Smooth muscle cell (in vitro differentiated cells): ENCODE data around the gene COL13A1. TPM values are rescaled to one million over a fixed set of nuclear protein-coding genes. Genes with fewer than 3 reads are reported as not detected.

ENCODE experiments used
- DNase-seq: peaks from one replicate; lab custom pipeline; 2025; ENCODE audit not compliant: unreplicated experiment; lab: John Stamatoyannopoulos, UW
- H2AFZ ChIP-seq: fragments of 200-600 bp; sonication (generic); 2 replicates; pipeline ENCODE4 v1.6.0; 2016; ENCODE audit warnings: antibody characterized with exemption, low read depth, mild to moderate bottlenecking
- H3F3A ChIP-seq: fragments of 200-600 bp; sonication (generic); 2 replicates; pipeline ENCODE4 v1.6.0; 2017; ENCODE audit warnings: antibody characterized with exemption, low read depth
- H3K27ac ChIP-seq: fragments of 200-600 bp; sonication (generic); 2 replicates; pipeline ENCODE4 v1.5.1; 2016; ENCODE audit warnings: low read depth, mild to moderate bottlenecking
- H3K27me3 ChIP-seq: fragments of 200-600 bp; sonication (generic); 2 replicates; pipeline ENCODE4 v1.6.1; 2016; ENCODE audit warnings: low read depth, mild to moderate bottlenecking
- H3K36me3 ChIP-seq: fragments of 200-600 bp; sonication (generic); 2 replicates; pipeline ENCODE4 v1.5.1; 2016; ENCODE audit warnings: low read depth
- H3K4me1 ChIP-seq: fragments of 200-600 bp; sonication (generic); 2 replicates; pipeline ENCODE4 v1.5.1; 2016; ENCODE audit warnings: low read depth
- H3K4me2 ChIP-seq: fragments of 200-600 bp; sonication (generic); 2 replicates; pipeline ENCODE4 v1.6.0; 2016; ENCODE audit warnings: mild to moderate bottlenecking
- H3K4me3 ChIP-seq: fragments of 200-600 bp; sonication (generic); 2 replicates; pipeline ENCODE4 v1.5.1; 2016; ENCODE audit warnings: mild to moderate bottlenecking
- H3K79me2 ChIP-seq: fragments of 200-600 bp; sonication (generic); 2 replicates; pipeline ENCODE4 v1.6.0; 2016; ENCODE audit warnings: low read depth, mild to moderate bottlenecking
- H3K9ac ChIP-seq: fragments of 200-600 bp; sonication (generic); 2 replicates; pipeline ENCODE4 v1.6.0; 2016; ENCODE audit warnings: low read depth
- H3K9me3 ChIP-seq: fragments of 200-600 bp; sonication (generic); replicated peaks from 2 replicates; pipeline ENCODE4 v1.5.1; 2016; ENCODE audit warnings: low read depth
- H4K20me1 ChIP-seq: fragments of 200-600 bp; sonication (generic); 2 replicates; pipeline ENCODE4 v1.6.0; 2016; ENCODE audit warnings: low read depth
- WGBS: methylation state at CpG from one replicate; pipeline ENCODE4 v1.1.7; 2016; ENCODE audit warnings: low lambda C conversion rate; 5-methylcytosine and 5-hydroxymethylcytosine counted together
- polyA plus RNA-seq: library from polyadenylated mRNA; unstranded; fragments of >200 nt; fragmentation: Nextera tagmentation; extraction: Ambion mirVana; gene quantifications from 2 replicates; pipeline ENCODE4 v1.2.1, GENCODE V29; 2016
- total RNA-seq: library from RNA; depleted of rRNA; stranded (reverse); fragments of >200 nt; gene quantifications from 2 replicates; pipeline ENCODE4 v1.2.3, GENCODE V29; 2014
- TF ChIP-seq, protein P1 (sequence below): fragments of 200-600 bp; sonication (generic); IDR thresholded peaks from 2 replicates; pipeline ENCODE4 v1.5.1; 2017; ENCODE audit warnings: borderline replicate concordance, mild to moderate bottlenecking, antibody characterized with exemption; ENCODE audit not compliant: insufficient read depth, poor library complexity, severe bottlenecking

Gene COL13A1
- total and polyA plus RNA-seq, 2 experiments from 2014 or later, result 6.1 to 15.0 TPM

DNA sequence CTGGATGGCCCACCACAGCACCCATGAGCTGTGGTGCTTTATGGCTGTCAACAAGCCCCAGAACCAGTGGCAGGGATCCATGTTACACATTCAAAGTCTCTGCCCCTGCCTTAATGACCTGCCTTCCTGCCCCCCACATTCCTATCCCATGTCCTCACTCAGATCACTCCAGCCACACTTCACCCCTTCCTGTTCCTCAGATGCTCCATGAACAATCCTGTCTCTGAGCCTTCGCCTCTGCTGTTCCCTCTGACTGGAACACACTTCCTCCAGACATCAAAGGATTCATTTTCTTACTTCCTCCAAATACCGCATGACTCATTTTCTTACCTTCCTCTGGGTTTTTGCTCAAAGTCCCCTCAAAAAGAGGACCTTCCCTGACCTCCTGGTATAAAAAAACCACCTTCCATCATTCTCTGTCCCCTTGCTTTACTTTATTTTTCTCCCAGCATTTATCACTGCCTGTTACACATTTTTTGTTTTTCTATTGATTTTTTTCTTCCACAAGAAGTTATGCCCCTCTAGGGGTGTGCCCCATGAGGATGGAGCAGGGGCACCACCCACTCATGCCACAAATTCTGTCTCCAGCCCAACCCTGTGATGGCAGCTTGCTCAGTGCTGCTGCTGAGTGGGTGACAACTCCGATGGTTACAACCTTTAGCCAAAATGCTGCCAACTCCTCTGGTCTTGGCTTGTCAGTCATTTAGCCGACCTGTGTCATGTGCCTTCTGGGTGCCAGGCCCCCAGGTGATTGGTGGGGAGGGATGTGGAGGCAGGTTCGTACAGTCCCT is 18.2 kb downstream of the COL13A1 start:
- H3K27ac ChIP-seq, result no peak overlapping the region
- no peak overlapping the region for H2AFZ ChIP-seq
- no peak overlapping the region for H3K9ac ChIP-seq

GRCh38 chr10:69820817-69821216 is 19.1 kb downstream of the COL13A1 start:
- no peak overlapping the region for H2AFZ ChIP-seq
- H3K27me3 ChIP-seq, result no peaks in the 10 kb centered on the region
- no peaks in the 10 kb centered on the region for H3F3A ChIP-seq
- no peak overlapping the region for H3K4me2 ChIP-seq
- H3K27ac ChIP-seq, result no peak overlapping the region
- 92% methylated on average over 4 of the region's 4 CpGs for WGBS
- DNase-seq, result no peak
- H3K9me3 ChIP-seq, result no peaks in the 10 kb centered on the region
- H3K4me3 ChIP-seq, result no peak overlapping the region
- no peaks in the 10 kb centered on the region for H3K79me2 ChIP-seq
- H3K9ac ChIP-seq, result no peak overlapping the region
- H3K36me3 ChIP-seq, result no peaks in the 10 kb centered on the region
- no peaks in the 10 kb centered on the region for H3K4me1 ChIP-seq
- TF ChIP-seq, protein P1, sequence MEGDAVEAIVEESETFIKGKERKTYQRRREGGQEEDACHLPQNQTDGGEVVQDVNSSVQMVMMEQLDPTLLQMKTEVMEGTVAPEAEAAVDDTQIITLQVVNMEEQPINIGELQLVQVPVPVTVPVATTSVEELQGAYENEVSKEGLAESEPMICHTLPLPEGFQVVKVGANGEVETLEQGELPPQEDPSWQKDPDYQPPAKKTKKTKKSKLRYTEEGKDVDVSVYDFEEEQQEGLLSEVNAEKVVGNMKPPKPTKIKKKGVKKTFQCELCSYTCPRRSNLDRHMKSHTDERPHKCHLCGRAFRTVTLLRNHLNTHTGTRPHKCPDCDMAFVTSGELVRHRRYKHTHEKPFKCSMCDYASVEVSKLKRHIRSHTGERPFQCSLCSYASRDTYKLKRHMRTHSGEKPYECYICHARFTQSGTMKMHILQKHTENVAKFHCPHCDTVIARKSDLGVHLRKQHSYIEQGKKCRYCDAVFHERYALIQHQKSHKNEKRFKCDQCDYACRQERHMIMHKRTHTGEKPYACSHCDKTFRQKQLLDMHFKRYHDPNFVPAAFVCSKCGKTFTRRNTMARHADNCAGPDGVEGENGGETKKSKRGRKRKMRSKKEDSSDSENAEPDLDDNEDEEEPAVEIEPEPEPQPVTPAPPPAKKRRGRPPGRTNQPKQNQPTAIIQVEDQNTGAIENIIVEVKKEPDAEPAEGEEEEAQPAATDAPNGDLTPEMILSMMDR, result no peak
- no peaks in the 10 kb centered on the region for H4K20me1 ChIP-seq

More for the DNA sequence above, 18.2 kb downstream of the COL13A1 start:
- H4K20me1 ChIP-seq, result no peaks in the 10 kb centered on the region
- H3F3A ChIP-seq, result no peaks in the 10 kb centered on the region
- DNase-seq, result no peak
- H3K4me3 ChIP-seq, result no peak overlapping the region
- H3K4me2 ChIP-seq, result no peak overlapping the region
- H3K9me3 ChIP-seq, result no peaks in the 10 kb centered on the region
- H3K79me2 ChIP-seq, result no peaks in the 10 kb centered on the region
- TF ChIP-seq, protein P1, result no peak
- no peaks in the 10 kb centered on the region for H3K36me3 ChIP-seq
- H3K4me1 ChIP-seq, result no peaks in the 10 kb centered on the region
- no peaks in the 10 kb centered on the region for H3K27me3 ChIP-seq
- 92% methylated on average over 5 of the region's 5 CpGs for WGBS

- Histone ChIP-seq H3K9ac (no peak overlapping the region), H3K79me2 (no peaks in the 10 kb centered on the region), H3K27me3 (no peaks in the 10 kb centered on the region), H4K20me1 (no peaks in the 10 kb centered on the region), H3K27ac (no peak overlapping the region), H3K4me3 (no peak overlapping the region), H3F3A (no peaks in the 10 kb centered on the region), H2AFZ (no peak overlapping the region), H3K4me2 (no peak overlapping the region), H3K9me3 (no peaks in the 10 kb centered on the region), H3K36me3 (no peaks in the 10 kb centered on the region), H3K4me1 (no peaks in the 10 kb centered on the region)
- TF ChIP-seq, protein P1, result no peak
- WGBS, result 98% methylated on average over 6 of the region's 6 CpGs
- DNase-seq, result no peak
Measured at GRCh38 chr10:69825604-69826003, 23.9 kb downstream of the COL13A1 start.

GRCh38 chr10:69826094-69826493 is 24.4 kb downstream of the COL13A1 start:
- no peaks in the 10 kb centered on the region for H3K79me2 ChIP-seq
- no peaks in the 10 kb centered on the region for H3K27me3 ChIP-seq
- H3K9ac ChIP-seq, result no peak overlapping the region
- no peaks in the 10 kb centered on the region for H4K20me1 ChIP-seq
- no peaks in the 10 kb centered on the region for H3K9me3 ChIP-seq
- no peak overlapping the region for H2AFZ ChIP-seq
- no peak overlapping the region for H3K4me3 ChIP-seq
- H3K36me3 ChIP-seq, result no peaks in the 10 kb centered on the region
- DNase-seq, result no peak
- no peaks in the 10 kb centered on the region for H3K4me1 ChIP-seq
- no peaks in the 10 kb centered on the region for H3F3A ChIP-seq
- TF ChIP-seq, protein P1, result no peak
- H3K27ac ChIP-seq, result no peak overlapping the region
- no peak overlapping the region for H3K4me2 ChIP-seq
- WGBS, result 93% methylated on average over 9 of the region's 9 CpGs
